GM12878 (cell line): ENCODE data around the gene PRICKLE3. TPM values are rescaled to one million over a fixed set of nuclear protein-coding genes. Genes with fewer than 3 reads are reported as not detected.

Experiments
- ATAC-seq: fragments of 200-7000 bp; cut with Tn5 transposase; 3 replicates; pipeline ENCODE4 v1.9.1; 2020; ENCODE audit warnings: mild to moderate bottlenecking, moderate library complexity
- BruUV-seq: library from RNA; stranded (reverse); fragments of 400-500 nt; replicated peaks from 2 replicates; lab custom pipeline; 2021; lab: Mats Ljungman, UMichigan
- CTCF ChIA-PET: fragments of 300-600 bp; sonication (Branson Sonifier 250); formaldehyde crosslinking; extraction: SDS; loops from one replicate; lab custom pipeline; 2021; ENCODE audit warnings: inconsistent platforms; lab: Yijun Ruan, JAX
- POLR2A ChIA-PET: fragments of 350-600 bp; formaldehyde crosslinking; extraction: SDS; loops from one replicate; lab custom pipeline; 2021; ENCODE audit warnings: inconsistent platforms; lab: Charles Lee
- RAD21 ChIA-PET: fragments of 300-600 bp; sonication (Branson Sonifier 250); formaldehyde crosslinking; loops from one replicate; lab custom pipeline; 2023; ENCODE audit warnings: antibody characterized with exemption; ENCODE audit not compliant: unreplicated experiment; lab: Charles Lee
- SMC1A ChIA-PET: fragments of 300-600 bp; sonication (Branson Sonifier 250); formaldehyde crosslinking; loops from one replicate; lab custom pipeline; 2023; ENCODE audit not compliant: unreplicated experiment, uncharacterized antibody; lab: Charles Lee
- DNase-seq: peaks from one replicate; pipeline ENCODE4 v3.0.0-alpha.2; 2011; ENCODE audit warnings: low read depth, low spot score
- FAIRE-seq: peaks from 3 replicates; lab custom pipeline; 2011; peaks lifted over from hg19 to GRCh38; lab: Jason Lieb, UNC
- H2AFZ ChIP-seq: 2 replicates; pipeline ENCODE4 v1.6.0; 2011; ENCODE audit warnings: low read depth, low read length, control low read depth; ENCODE audit not compliant: control insufficient read depth
- H3K27ac ChIP-seq: 2 replicates; pipeline ENCODE4 v1.5.1; 2011; ENCODE audit warnings: control low read depth; ENCODE audit not compliant: control insufficient read depth, insufficient read depth
- H3K27me3 ChIP-seq, 2 experiments: replicated peaks in 1 of 2; 2 replicates each; pipeline versions ENCODE4 v1.6.0 to v1.6.1; 2011; ENCODE audit warnings: low read length in 1 of 2; ENCODE audit not compliant: control insufficient read depth in 2 of 2, insufficient read depth in 2 of 2
- H3K36me3 ChIP-seq, 2 experiments: 2 replicates each; pipeline ENCODE4 v1.5.1; 2011; ENCODE audit warnings: low read length in 1 of 2; ENCODE audit not compliant: control insufficient read depth in 2 of 2, insufficient read depth in 2 of 2
- H3K4me1 ChIP-seq: 2 replicates; pipeline ENCODE4 v1.6.1; 2011; ENCODE audit warnings: mild to moderate bottlenecking, low read length, moderate library complexity, mixed read lengths; ENCODE audit not compliant: control insufficient read depth, insufficient read depth
- H3K4me2 ChIP-seq: 2 replicates; pipeline ENCODE4 v1.6.0; 2011; ENCODE audit warnings: control low read depth; ENCODE audit not compliant: control insufficient read depth, insufficient read depth
- H3K4me3 ChIP-seq: fragments of 200-600 bp; sonication (generic); 2 replicates; pipeline ENCODE4 v1.5.1; 2016
- H3K79me2 ChIP-seq: 2 replicates; pipeline ENCODE4 v1.6.0; 2011; ENCODE audit warnings: low read length; ENCODE audit not compliant: control insufficient read depth, insufficient read depth
- H3K9ac ChIP-seq: 2 replicates; pipeline ENCODE4 v1.8.0; 2011; ENCODE audit warnings: low read length, control low read depth, mixed read lengths; ENCODE audit not compliant: control insufficient read depth, insufficient read depth
- H3K9me3 ChIP-seq: replicated peaks from 3 replicates; pipeline ENCODE4 v1.5.1; 2011; ENCODE audit warnings: mild to moderate bottlenecking, low read length; ENCODE audit not compliant: control insufficient read depth, insufficient read depth
- H4K20me1 ChIP-seq: 2 replicates; pipeline ENCODE4 v1.6.0; 2011; ENCODE audit not compliant: control insufficient read depth, insufficient read depth
- CBX5 ChIP-seq: sonication (generic); IDR thresholded peaks from 2 replicates; pipeline ENCODE4 v1.6.1; 2016; ENCODE audit warnings: low read depth, moderate library complexity, mild to moderate bottlenecking, inconsistent platforms
- DPF2 ChIP-seq: fragments of 450-650 bp; IDR thresholded peaks from 2 replicates; pipeline ENCODE4 v1.6.1; 2017; ENCODE audit warnings: mild to moderate bottlenecking
- IKZF1 ChIP-seq: fragments of 450-650 bp; conservative IDR thresholded peaks from 2 replicates; pipeline ENCODE4 v1.6.1; 2017; ENCODE audit warnings: antibody characterized with exemption, mild to moderate bottlenecking
- LARP7 ChIP-seq: fragments of 450-650 bp; IDR thresholded peaks from 2 replicates; pipeline ENCODE4 v1.6.1; 2017; ENCODE audit warnings: mild to moderate bottlenecking
- MTA3 ChIP-seq: IDR thresholded peaks from 2 replicates; pipeline ENCODE4 v1.6.1; 2012; ENCODE audit warnings: low read length, inconsistent platforms, borderline replicate concordance
- NFYB ChIP-seq: IDR thresholded peaks from 2 replicates; pipeline ENCODE4 v1.6.1; 2011; ENCODE audit warnings: low read depth, mild to moderate bottlenecking, low read length, improper control_type of control experiment, moderate library complexity; ENCODE audit not compliant: insufficient read depth
- POLR2A ChIP-seq: IDR thresholded peaks from 2 replicates; pipeline ENCODE4 v1.6.1; 2011; ENCODE audit warnings: low read depth, mild to moderate bottlenecking, low read length
- RFX5 ChIP-seq: IDR thresholded peaks from 2 replicates; pipeline ENCODE4 v1.6.1; 2011; ENCODE audit warnings: low read depth, low read length, improper control_type of control experiment
- TARDBP ChIP-seq: IDR thresholded peaks from 2 replicates; pipeline ENCODE4 v1.6.1; 2016; ENCODE audit warnings: borderline replicate concordance
- TCF12 ChIP-seq: IDR thresholded peaks from 2 replicates; pipeline ENCODE4 v1.6.1; 2011; ENCODE audit warnings: low read depth, mild to moderate bottlenecking, low read length
- ZNF384 ChIP-seq: IDR thresholded peaks from 2 replicates; pipeline ENCODE4 v1.6.1; 2012; ENCODE audit warnings: low read depth, mild to moderate bottlenecking, low read length, improper control_type of control experiment, borderline replicate concordance
- ZSCAN29 ChIP-seq: fragments of 450-650 bp; IDR thresholded peaks from 2 replicates; pipeline ENCODE4 v1.6.1; 2017; ENCODE audit warnings: mild to moderate bottlenecking, moderate library complexity
- WGBS: methylation state at CpG from one replicate; pipeline ENCODE4 v1.1.6; 2016; ENCODE audit warnings: low lambda C conversion rate; ENCODE audit not compliant: insufficient replicate concordance, insufficient coverage; ENCODE audit errors: missing lambda C conversion rate; 5-methylcytosine and 5-hydroxymethylcytosine counted together
- in situ Hi-C: fragments of 300-500 bp; cut with MboI; formaldehyde crosslinking; loops from 9 replicates; pipeline ENCODE4 v1.14.3; 2018; ENCODE audit warnings: mixed read lengths
- intact Hi-C: fragments of 100-400 bp; cut with micrococcal nuclease; formaldehyde crosslinking; loops from one replicate; pipeline ENCODE4 v1.14.2; 2022; ENCODE audit not compliant: unreplicated experiment
- polyA plus RNA-seq, 11 experiments: library from polyadenylated mRNA; depleted of rRNA in 4 of 11; unstranded in 6 of 11; stranded (reverse) in 5 of 11; fragments of >200 nt; fragmentation: Nextera tagmentation in 4 of 11; fragmentation: Illumina TruSeq in 1 of 11; extraction: Ambion mirVana in 4 of 11; extraction: Trizol in 1 of 11; gene quantifications; 1 replicate in 1 of 11; 2 replicates in 10 of 11; pipeline versions ENCODE4 v1.2.1 to v1.2.3, GENCODE V29; 2011 to 2016; ENCODE audit warnings: inconsistent platforms in 2 of 11, missing spikeins in 2 of 11, low read depth in 1 of 11
- total RNA-seq, 4 experiments: library from RNA; depleted of rRNA in 3 of 4; stranded (reverse); fragments of >200 nt in 3 of 4; fragmentation: Illumina TruSeq in 1 of 4; extraction: Trizol in 1 of 4; gene quantifications; 2 replicates each; pipeline versions ENCODE4 v1.2.1 to v1.2.3, GENCODE V29; 2013 to 2021
- TF ChIP-seq, protein P1 (sequence below): fragments of 150-350 bp; IDR thresholded peaks from 2 replicates; pipeline ENCODE4 v1.6.1; 2014; ENCODE audit warnings: mild to moderate bottlenecking, low read depth, low read length
- TF ChIP-seq, protein P2 (sequence below): fragments of 450-650 bp; IDR thresholded peaks from 2 replicates; pipeline ENCODE4 v1.6.1; 2017; ENCODE audit warnings: mild to moderate bottlenecking, moderate library complexity
- TF ChIP-seq, protein P3 (sequence below): fragments of 450-650 bp; conservative IDR thresholded peaks from 2 replicates; pipeline ENCODE4 v1.6.1; 2017; ENCODE audit warnings: mild to moderate bottlenecking, moderate library complexity

Gene PRICKLE3
- total and polyA plus RNA-seq, 10 of the 15 experiments (the other 5 are each of a cell fraction or from before 2014, with no cell fraction given): 0.69 to 17.4 (median 7.6) TPM

DNA sequence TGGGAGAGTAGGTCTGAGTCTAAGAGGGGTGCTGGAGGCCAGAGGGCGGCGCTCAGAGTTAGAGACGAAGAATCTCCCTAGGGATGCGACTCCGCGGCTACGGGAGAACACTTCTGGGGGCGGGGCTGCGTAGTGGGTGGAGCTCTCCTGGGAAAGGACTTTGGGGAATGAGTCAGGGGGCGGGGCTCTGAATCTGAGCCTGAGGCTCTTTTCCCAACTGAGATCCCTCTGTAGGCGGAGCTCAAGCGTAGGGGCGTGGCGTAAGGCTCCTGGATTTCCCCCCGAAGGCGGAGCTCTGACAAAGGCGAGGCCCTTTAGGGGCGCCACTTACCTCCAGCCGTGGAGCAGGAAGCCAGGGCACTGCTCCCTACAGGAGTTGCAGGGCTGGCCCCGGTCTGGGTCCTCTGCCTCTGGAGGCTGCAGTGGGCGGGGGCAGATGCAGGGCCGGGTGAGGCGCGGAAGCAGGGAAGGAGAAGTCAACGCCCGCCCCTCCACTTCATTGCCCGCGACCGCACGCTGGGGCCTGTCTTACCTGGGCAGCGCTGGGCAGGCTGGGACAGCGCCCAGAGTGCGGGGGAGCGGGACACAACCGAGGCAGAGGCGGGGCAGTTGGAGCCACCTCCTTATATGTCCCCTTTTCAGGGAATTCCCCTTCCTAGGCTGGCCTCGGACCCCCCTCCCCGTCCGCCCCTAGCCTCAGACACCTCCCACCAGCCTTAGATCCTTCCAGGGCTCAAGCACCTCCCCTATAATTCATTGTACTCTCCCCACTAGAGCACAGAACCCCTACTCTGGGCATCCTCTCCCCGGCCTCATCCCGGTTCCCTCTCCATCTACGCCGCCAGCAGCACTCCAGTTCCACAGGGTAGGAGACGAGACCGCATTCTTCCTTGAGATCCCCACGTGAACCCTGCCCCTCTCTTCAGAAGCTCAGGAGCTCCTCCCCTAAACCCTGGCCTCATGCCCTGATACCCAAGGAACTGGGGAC is 1.6 kb downstream of the PRICKLE3 start:
- FAIRE-seq (no peak), DNase-seq (no peak), ATAC-seq (peak; percentile 78)
- H3K79me2 ChIP-seq: peaks cover 5% of the 10 kb centered on the region
- no peaks in the 10 kb centered on the region for H3K27me3 ChIP-seq
- H3K4me3 ChIP-seq: peak overlapping the region; percentile 80
- RAD21 ChIA-PET: interaction anchor here (1.2 to 2.1 kb wide), 4 partner anchors 13 to 84 kb away, joined by 3 to 10 read pairs (median 4); partner anchors contain the start of gene PLP2
- intact Hi-C loops (no loop called here), in situ Hi-C loops (loop anchor here (10.0 kb wide), 1 partner anchor 380 kb away; the partner anchor contains the start of gene HDAC6)
- peak overlapping the region; percentile 55 for H3K27ac ChIP-seq
- 41% methylated on average over 42 of the region's 46 CpGs for WGBS
- H3K9ac ChIP-seq: peak overlapping the region; percentile 65
- CTCF ChIA-PET: interaction anchor here (0.9 to 2.5 kb wide), 7 partner anchors 8 to 84 kb away, joined by 3 to 15 read pairs (median 3); no protein-coding TSS in a partner anchor
- H3K4me1 ChIP-seq: peaks cover 1% of the 10 kb centered on the region; the same call in 1 of the 2 replicates
- no TSS peak for BruUV-seq
- H3K36me3 ChIP-seq: peaks cover 0 to 3% of the 10 kb centered on the region in 2 experiments; a peak in 2 of 4 replicates
- no peaks in the 10 kb centered on the region for H4K20me1 ChIP-seq
- no peaks in the 10 kb centered on the region; the same call in 2 of the 3 replicates for H3K9me3 ChIP-seq
- POLR2A ChIA-PET: interaction anchor here (0.5 to 3.0 kb wide), 5 partner anchors 13 to 104 kb away, joined by 3 to 21 read pairs (median 4); partner anchors contain the start of gene PLP2
- SMC1A ChIA-PET: interaction anchor here (0.6 to 2.1 kb wide), 4 partner anchors 18 to 105 kb away, joined by 3 to 5 read pairs (median 3); partner anchors contain the start of gene WDR45
- peak overlapping the region; percentile 79; the same call in 1 of the 2 replicates for H3K4me2 ChIP-seq
- H2AFZ ChIP-seq: no peak overlapping the region
- TF ChIP-seq MTA3: no peak
- TF ChIP-seq, protein P1, sequence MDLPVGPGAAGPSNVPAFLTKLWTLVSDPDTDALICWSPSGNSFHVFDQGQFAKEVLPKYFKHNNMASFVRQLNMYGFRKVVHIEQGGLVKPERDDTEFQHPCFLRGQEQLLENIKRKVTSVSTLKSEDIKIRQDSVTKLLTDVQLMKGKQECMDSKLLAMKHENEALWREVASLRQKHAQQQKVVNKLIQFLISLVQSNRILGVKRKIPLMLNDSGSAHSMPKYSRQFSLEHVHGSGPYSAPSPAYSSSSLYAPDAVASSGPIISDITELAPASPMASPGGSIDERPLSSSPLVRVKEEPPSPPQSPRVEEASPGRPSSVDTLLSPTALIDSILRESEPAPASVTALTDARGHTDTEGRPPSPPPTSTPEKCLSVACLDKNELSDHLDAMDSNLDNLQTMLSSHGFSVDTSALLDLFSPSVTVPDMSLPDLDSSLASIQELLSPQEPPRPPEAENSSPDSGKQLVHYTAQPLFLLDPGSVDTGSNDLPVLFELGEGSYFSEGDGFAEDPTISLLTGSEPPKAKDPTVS: no peak
- no peak for TF ChIP-seq RFX5
- TF ChIP-seq POLR2A: peak; percentile 50; the same call in 1 of the 2 replicates
- no peak for TF ChIP-seq TARDBP
- no peak for TF ChIP-seq ZNF384
- TF ChIP-seq LARP7: peak; percentile 50; the same call in 1 of the 2 replicates
- TF ChIP-seq DPF2: 0 out of 2 replicates have a peak, but pooled peaks have one; percentile 18
- TF ChIP-seq, protein P2, sequence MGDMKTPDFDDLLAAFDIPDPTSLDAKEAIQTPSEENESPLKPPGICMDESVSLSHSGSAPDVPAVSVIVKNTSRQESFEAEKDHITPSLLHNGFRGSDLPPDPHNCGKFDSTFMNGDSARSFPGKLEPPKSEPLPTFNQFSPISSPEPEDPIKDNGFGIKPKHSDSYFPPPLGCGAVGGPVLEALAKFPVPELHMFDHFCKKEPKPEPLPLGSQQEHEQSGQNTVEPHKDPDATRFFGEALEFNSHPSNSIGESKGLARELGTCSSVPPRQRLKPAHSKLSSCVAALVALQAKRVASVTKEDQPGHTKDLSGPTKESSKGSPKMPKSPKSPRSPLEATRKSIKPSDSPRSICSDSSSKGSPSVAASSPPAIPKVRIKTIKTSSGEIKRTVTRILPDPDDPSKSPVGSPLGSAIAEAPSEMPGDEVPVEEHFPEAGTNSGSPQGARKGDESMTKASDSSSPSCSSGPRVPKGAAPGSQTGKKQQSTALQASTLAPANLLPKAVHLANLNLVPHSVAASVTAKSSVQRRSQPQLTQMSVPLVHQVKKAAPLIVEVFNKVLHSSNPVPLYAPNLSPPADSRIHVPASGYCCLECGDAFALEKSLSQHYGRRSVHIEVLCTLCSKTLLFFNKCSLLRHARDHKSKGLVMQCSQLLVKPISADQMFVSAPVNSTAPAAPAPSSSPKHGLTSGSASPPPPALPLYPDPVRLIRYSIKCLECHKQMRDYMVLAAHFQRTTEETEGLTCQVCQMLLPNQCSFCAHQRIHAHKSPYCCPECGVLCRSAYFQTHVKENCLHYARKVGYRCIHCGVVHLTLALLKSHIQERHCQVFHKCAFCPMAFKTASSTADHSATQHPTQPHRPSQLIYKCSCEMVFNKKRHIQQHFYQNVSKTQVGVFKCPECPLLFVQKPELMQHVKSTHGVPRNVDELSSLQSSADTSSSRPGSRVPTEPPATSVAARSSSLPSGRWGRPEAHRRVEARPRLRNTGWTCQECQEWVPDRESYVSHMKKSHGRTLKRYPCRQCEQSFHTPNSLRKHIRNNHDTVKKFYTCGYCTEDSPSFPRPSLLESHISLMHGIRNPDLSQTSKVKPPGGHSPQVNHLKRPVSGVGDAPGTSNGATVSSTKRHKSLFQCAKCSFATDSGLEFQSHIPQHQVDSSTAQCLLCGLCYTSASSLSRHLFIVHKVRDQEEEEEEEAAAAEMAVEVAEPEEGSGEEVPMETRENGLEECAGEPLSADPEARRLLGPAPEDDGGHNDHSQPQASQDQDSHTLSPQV: no peak
- TF ChIP-seq ZSCAN29: no peak
- TF ChIP-seq, protein P3, sequence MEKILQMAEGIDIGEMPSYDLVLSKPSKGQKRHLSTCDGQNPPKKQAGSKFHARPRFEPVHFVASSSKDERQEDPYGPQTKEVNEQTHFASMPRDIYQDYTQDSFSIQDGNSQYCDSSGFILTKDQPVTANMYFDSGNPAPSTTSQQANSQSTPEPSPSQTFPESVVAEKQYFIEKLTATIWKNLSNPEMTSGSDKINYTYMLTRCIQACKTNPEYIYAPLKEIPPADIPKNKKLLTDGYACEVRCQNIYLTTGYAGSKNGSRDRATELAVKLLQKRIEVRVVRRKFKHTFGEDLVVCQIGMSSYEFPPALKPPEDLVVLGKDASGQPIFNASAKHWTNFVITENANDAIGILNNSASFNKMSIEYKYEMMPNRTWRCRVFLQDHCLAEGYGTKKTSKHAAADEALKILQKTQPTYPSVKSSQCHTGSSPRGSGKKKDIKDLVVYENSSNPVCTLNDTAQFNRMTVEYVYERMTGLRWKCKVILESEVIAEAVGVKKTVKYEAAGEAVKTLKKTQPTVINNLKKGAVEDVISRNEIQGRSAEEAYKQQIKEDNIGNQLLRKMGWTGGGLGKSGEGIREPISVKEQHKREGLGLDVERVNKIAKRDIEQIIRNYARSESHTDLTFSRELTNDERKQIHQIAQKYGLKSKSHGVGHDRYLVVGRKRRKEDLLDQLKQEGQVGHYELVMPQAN: 0 out of 2 replicates have a peak, but pooled peaks have one; percentile 57
- TF ChIP-seq TCF12: no peak
- TF ChIP-seq IKZF1: peak; percentile 57
- TF ChIP-seq CBX5: no peak
- TF ChIP-seq NFYB: no peak
